ENCODE results near the gene ZNG1C.
"Not testable (repeated sequence)": the region's sequence is repeated elsewhere in the genome, so short reads cannot be mapped to it uniquely, and the experiment has no call there.

Gene ZNG1C

DNA sequence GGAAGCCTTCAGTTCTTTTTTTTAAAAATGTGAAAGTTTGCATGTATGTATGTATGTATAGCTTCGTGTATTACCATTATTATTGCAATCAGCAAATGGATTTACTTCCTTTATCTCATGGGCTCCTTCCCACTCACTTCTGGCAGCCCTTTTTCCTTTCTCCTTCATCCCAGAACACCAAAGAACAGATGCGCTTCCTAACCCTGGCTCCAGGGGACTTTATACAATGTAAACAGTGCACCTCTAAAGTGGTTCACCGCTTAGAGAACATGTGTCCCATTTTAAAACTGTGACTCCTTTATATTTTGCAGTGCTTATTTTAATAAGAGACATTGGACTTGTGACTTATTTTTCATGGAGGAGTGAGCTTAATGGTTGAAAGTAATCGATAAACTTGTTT lies 101.5 kb downstream of the ZNG1C start:
- not testable (repeated sequence) for DNase-seq

DNA sequence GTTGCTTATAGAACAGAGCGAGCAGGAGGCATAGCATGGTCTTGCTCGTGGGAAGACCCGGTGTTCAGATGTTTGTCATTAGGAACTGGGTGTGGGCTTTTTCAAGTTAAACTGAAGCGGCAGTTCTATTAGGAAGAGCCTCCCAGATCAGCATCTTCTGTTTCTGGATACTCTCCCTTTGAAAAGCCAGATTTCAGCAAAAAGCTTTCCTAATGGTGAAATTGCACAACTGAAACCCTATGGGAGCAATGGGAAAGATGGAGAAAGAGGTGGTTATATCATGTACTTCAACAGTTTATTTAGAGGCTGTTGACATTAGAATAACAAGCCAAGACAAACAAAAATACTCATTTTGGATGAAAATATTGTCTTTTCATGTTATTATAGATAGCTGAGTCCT lies 102.2 kb downstream of the ZNG1C start:
- DNase-seq = not testable (repeated sequence)
